Hematopoietic multipotent progenitor cell treated with erythropoietin and hydrocortisone succinate and interleukin-3 and kit ligand, for 17 days (in vitro differentiated cells): ENCODE data around the gene INTS11.

Experiments
- DNase-seq: peaks from one replicate; pipeline ENCODE4 v3.0.0-alpha.2; 2015; ENCODE audit warnings: low spot score

The INTS11 gene

GRCh38 chr1:1343811-1344421 lies 19.5 kb upstream of the INTS11 start:
- no peak for DNase-seq

- no peak for DNase-seq
Observed at GRCh38 chr1:1342584-1343115, 18.2 kb upstream of the INTS11 start.

GRCh38 chr1:1342061-1342562 lies 17.7 kb upstream of the INTS11 start:
- no peak for DNase-seq

- no peak for DNase-seq
Observed at GRCh38 chr1:1341549-1342021, 17.1 kb upstream of the INTS11 start.

- no peak for DNase-seq
Observed at GRCh38 chr1:1340791-1341548, 16.5 kb upstream of the INTS11 start.

- DNase-seq = no peak
Observed at GRCh38 chr1:1340185-1340584, 15.7 kb upstream of the INTS11 start.

GRCh38 chr1:1338278-1338677 lies 13.8 kb upstream of the INTS11 start:
- DNase-seq = no peak

GRCh38 chr1:1337793-1338147 lies 13.3 kb upstream of the INTS11 start:
- DNase-seq = no peak

- no peak for DNase-seq
Observed at GRCh38 chr1:1336931-1337792, 12.7 kb upstream of the INTS11 start.

GRCh38 chr1:1336446-1336845 lies 12.0 kb upstream of the INTS11 start:
- DNase-seq = no peak

GRCh38 chr1:1335792-1336248 lies 11.4 kb upstream of the INTS11 start:
- DNase-seq = no peak

- no peak for DNase-seq
Observed at GRCh38 chr1:1335283-1335682, 10.8 kb upstream of the INTS11 start.

- no peak for DNase-seq
Observed at GRCh38 chr1:1334835-1335234, 10.4 kb upstream of the INTS11 start.

GRCh38 chr1:1333551-1334241 lies 9.2 kb upstream of the INTS11 start:
- no peak for DNase-seq

- no peak for DNase-seq
Observed at GRCh38 chr1:1332774-1333480, 8.5 kb upstream of the INTS11 start.

GRCh38 chr1:1332031-1332755 lies 7.7 kb upstream of the INTS11 start:
- DNase-seq = no peak

GRCh38 chr1:1331068-1331965 lies 6.9 kb upstream of the INTS11 start, which contains the start of gene TAS1R3:
TSS of gene TAS1R3 (plus strand) at chr1:1331280. CDS start at chr1:1331346, 66 bp downstream.
- DNase-seq = no peak

- DNase-seq = no peak
Observed at GRCh38 chr1:1330366-1331067, 6.1 kb upstream of the INTS11 start.
